Fibroblast of mammary gland (primary cell): ENCODE results near the gene PKM.

Experiments
- DNase-seq: peaks from one replicate; pipeline ENCODE4 v3.0.0-alpha.2; 2010; ENCODE audit warnings: low read depth
- H3K4me3 ChIP-seq: 2 replicates; pipeline ENCODE4 v1.5.1; 2011; ENCODE audit warnings: low read depth, mild to moderate bottlenecking, low read length, moderate library complexity; ENCODE audit not compliant: control insufficient read depth
- CTCF ChIP-seq: conservative IDR thresholded peaks from 2 replicates; pipeline ENCODE4 v1.5.1; 2011; ENCODE audit warnings: low read depth, low read length, inconsistent platforms; ENCODE audit not compliant: control insufficient read depth, insufficient read depth

Gene PKM

GRCh38 chr15:72182244-72182643 lies 48.7 kb downstream of the PKM start:
- no peak for TF ChIP-seq CTCF

GRCh38 chr15:72180761-72181324 lies 50.1 kb downstream of the PKM start:
- no peak for TF ChIP-seq CTCF
- no peak overlapping the region for H3K4me3 ChIP-seq
- DNase-seq, result no peak

More at GRCh38 chr15:72182244-72182643, 48.7 kb downstream of the PKM start:
- DNase-seq, result no peak
- H3K4me3 ChIP-seq, result no peak overlapping the region

GRCh38 chr15:72179950-72180581 lies 50.9 kb downstream of the PKM start:
- DNase-seq, result no peak
- no peak overlapping the region for H3K4me3 ChIP-seq

GRCh38 chr15:72178976-72179585 lies 51.9 kb downstream of the PKM start:
- H3K4me3 ChIP-seq, result no peak overlapping the region
- no peak for TF ChIP-seq CTCF
- DNase-seq, result no peak

More at GRCh38 chr15:72179950-72180581, 50.9 kb downstream of the PKM start:
- TF ChIP-seq CTCF, result no peak

GRCh38 chr15:72176743-72177142 lies 54.2 kb downstream of the PKM start:
- no peak overlapping the region for H3K4me3 ChIP-seq
- DNase-seq, result no peak
- TF ChIP-seq CTCF, result no peak

GRCh38 chr15:72176159-72176558 lies 54.8 kb downstream of the PKM start:
- no peak overlapping the region for H3K4me3 ChIP-seq
- no peak for DNase-seq
- TF ChIP-seq CTCF, result no peak
